MM.1S (cell line): ENCODE data around the gene GASK1A.

Experiments
- EZH2 ChIP-seq: fragments of 300-600 bp; sonication (generic); optimal IDR thresholded peaks from 2 replicates; pipeline ENCODE3; 2017; ENCODE audit warnings: low read depth, mild to moderate bottlenecking, antibody characterized with exemption, low read length, mixed read lengths
- EZH2phosphoT487 ChIP-seq: fragments of 300-600 bp; sonication (generic); IDR thresholded peaks from 2 replicates; pipeline ENCODE4 v1.6.1; 2018; ENCODE audit warnings: antibody characterized with exemption, low read length
- TF ChIP-seq, protein P1 (sequence below): fragments of 300-600 bp; sonication (generic); IDR thresholded peaks from 2 replicates; pipeline ENCODE4 v1.5.1; 2016; ENCODE audit warnings: antibody characterized with exemption, low read length, mixed read lengths

DNA sequence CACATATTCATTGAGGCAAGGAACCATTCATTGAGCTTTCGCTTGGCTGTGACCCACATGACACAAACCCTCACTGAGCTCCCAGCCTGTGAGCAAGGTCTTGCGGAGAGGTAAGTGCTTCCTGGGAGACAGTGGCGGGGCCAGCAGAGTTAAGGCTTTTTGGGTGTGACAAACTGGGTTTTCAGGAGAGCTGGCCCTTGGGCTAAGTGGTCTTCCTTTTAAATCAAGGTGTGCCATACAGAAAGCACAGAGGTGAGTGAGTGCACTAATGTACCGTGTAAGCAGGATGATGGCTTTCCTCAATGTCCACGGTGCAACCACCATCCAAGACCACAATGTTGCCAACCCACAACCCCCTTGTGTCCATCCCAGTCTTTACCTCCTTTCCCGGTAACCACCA is 98.2 kb downstream of the GASK1A start:
- TF ChIP-seq, protein P1, sequence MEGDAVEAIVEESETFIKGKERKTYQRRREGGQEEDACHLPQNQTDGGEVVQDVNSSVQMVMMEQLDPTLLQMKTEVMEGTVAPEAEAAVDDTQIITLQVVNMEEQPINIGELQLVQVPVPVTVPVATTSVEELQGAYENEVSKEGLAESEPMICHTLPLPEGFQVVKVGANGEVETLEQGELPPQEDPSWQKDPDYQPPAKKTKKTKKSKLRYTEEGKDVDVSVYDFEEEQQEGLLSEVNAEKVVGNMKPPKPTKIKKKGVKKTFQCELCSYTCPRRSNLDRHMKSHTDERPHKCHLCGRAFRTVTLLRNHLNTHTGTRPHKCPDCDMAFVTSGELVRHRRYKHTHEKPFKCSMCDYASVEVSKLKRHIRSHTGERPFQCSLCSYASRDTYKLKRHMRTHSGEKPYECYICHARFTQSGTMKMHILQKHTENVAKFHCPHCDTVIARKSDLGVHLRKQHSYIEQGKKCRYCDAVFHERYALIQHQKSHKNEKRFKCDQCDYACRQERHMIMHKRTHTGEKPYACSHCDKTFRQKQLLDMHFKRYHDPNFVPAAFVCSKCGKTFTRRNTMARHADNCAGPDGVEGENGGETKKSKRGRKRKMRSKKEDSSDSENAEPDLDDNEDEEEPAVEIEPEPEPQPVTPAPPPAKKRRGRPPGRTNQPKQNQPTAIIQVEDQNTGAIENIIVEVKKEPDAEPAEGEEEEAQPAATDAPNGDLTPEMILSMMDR = no peak
- TF ChIP-seq EZH2 = no peak
- TF ChIP-seq EZH2phosphoT487 = no peak
